ENCODE results near the gene MCUB. TPM values are rescaled to one million over a fixed set of nuclear protein-coding genes. Genes with fewer than 3 reads are reported as not detected.

The MCUB gene
- total and polyA plus RNA-seq, 2 experiments from 2014 or later, result 6.2 to 9.9 TPM

- Histone ChIP-seq H3K9me3 (ENCODE audit: low read depth) (no peaks in the 10 kb centered on the region), H3K4me1 (ENCODE audit: insufficient read depth) (peaks cover 3% of the 10 kb centered on the region), H3K9me2 (replicated peaks; ENCODE audit: insufficient read depth) (no peaks in the 10 kb centered on the region), H3K36me3 (replicated peaks; ENCODE audit: insufficient read depth, low read depth) (no peaks in the 10 kb centered on the region), H3K27me3 (no peaks in the 10 kb centered on the region), H3K27ac (no peak overlapping the region), H3K4me2 (no peak overlapping the region), H3K79me2 (no peaks in the 10 kb centered on the region), H2AFZ (no peak overlapping the region), H3K4me3 (no peak overlapping the region), H4K20me1 (ENCODE audit: insufficient read depth, poor library complexity, severe bottlenecking) (no peaks in the 10 kb centered on the region)
- no peak for DNase-seq (ENCODE audit: low spot score)
- WGBS (ENCODE audit: low lambda C conversion rate, missing lambda C conversion rate), result 82% methylated on average over 4 of the region's 4 CpGs
- TF ChIP-seq EZH2phosphoT487 (IDR thresholded peaks at IDR 0.05; ENCODE audit: low read depth, severe bottlenecking, unreplicated experiment) (no peak), CTCF (IDR thresholded peaks at IDR 0.05; ENCODE audit: poor library complexity) (no peak), EZH2 (IDR thresholded peaks at IDR 0.05; ENCODE audit: borderline replicate concordance) (no peak)
These were observed 28.1 kb downstream of the MCUB start for GRCh38 chr4:109588176-109588575.

GRCh38 chr4:109589119-109589518 is 29.1 kb downstream of the MCUB start:
- H2AFZ ChIP-seq, result peak overlapping the region; percentile 40

GRCh38 chr4:109589605-109590004 is 29.6 kb downstream of the MCUB start:
- TF ChIP-seq CTCF (IDR thresholded peaks at IDR 0.05; ENCODE audit: poor library complexity) (no peak), EZH2phosphoT487 (IDR thresholded peaks at IDR 0.05; ENCODE audit: low read depth, severe bottlenecking, unreplicated experiment) (no peak), EZH2 (IDR thresholded peaks at IDR 0.05; ENCODE audit: borderline replicate concordance) (no peak)
- DNase-seq (ENCODE audit: low spot score), result no peak
- H3K27me3 ChIP-seq, result no peaks in the 10 kb centered on the region
- H3K4me1 ChIP-seq (ENCODE audit: insufficient read depth), result peaks cover 3% of the 10 kb centered on the region
- H3K9me3 ChIP-seq (ENCODE audit: low read depth), result no peaks in the 10 kb centered on the region
- H3K27ac ChIP-seq, result no peak overlapping the region
- H3K4me2 ChIP-seq, result peak overlapping the region; percentile 62
- 33% methylated on average over 2 of the region's 2 CpGs for WGBS (ENCODE audit: low lambda C conversion rate, missing lambda C conversion rate)
- H2AFZ ChIP-seq, result peak overlapping the region; percentile 40
- H3K4me3 ChIP-seq, result no peak overlapping the region
- H4K20me1 ChIP-seq (ENCODE audit: insufficient read depth, poor library complexity, severe bottlenecking), result no peaks in the 10 kb centered on the region
- H3K79me2 ChIP-seq, result no peaks in the 10 kb centered on the region
- H3K9me2 ChIP-seq (replicated peaks; ENCODE audit: insufficient read depth), result no peaks in the 10 kb centered on the region
- H3K36me3 ChIP-seq (replicated peaks; ENCODE audit: insufficient read depth, low read depth), result no peaks in the 10 kb centered on the region

More at GRCh38 chr4:109589119-109589518, 29.1 kb downstream of the MCUB start:
- 43% methylated on average over 2 of the region's 2 CpGs for WGBS (ENCODE audit: low lambda C conversion rate, missing lambda C conversion rate)
- Histone ChIP-seq H3K27me3 (no peaks in the 10 kb centered on the region), H3K9me2 (replicated peaks; ENCODE audit: insufficient read depth) (no peaks in the 10 kb centered on the region), H3K36me3 (replicated peaks; ENCODE audit: insufficient read depth, low read depth) (no peaks in the 10 kb centered on the region), H3K4me3 (no peak overlapping the region), H3K9me3 (ENCODE audit: low read depth) (no peaks in the 10 kb centered on the region), H3K4me1 (ENCODE audit: insufficient read depth) (peaks cover 3% of the 10 kb centered on the region), H3K79me2 (no peaks in the 10 kb centered on the region), H4K20me1 (ENCODE audit: insufficient read depth, poor library complexity, severe bottlenecking) (no peaks in the 10 kb centered on the region), H3K27ac (no peak overlapping the region), H3K4me2 (peak overlapping the region; percentile 62)
- TF ChIP-seq EZH2phosphoT487 (IDR thresholded peaks at IDR 0.05; ENCODE audit: low read depth, severe bottlenecking, unreplicated experiment), result no peak
- TF ChIP-seq CTCF (IDR thresholded peaks at IDR 0.05; ENCODE audit: poor library complexity), result no peak
- no peak for TF ChIP-seq EZH2 (IDR thresholded peaks at IDR 0.05; ENCODE audit: borderline replicate concordance)
- peak; percentile 7 for DNase-seq (ENCODE audit: low spot score)

GRCh38 chr4:109590905-109591304 is 30.9 kb downstream of the MCUB start:
- Histone ChIP-seq H3K9me2 (replicated peaks; ENCODE audit: insufficient read depth) (no peaks in the 10 kb centered on the region), H3K36me3 (replicated peaks; ENCODE audit: insufficient read depth, low read depth) (no peaks in the 10 kb centered on the region), H3K4me1 (ENCODE audit: insufficient read depth) (peaks cover 3% of the 10 kb centered on the region), H3K79me2 (no peaks in the 10 kb centered on the region), H3K27me3 (no peaks in the 10 kb centered on the region), H2AFZ (no peak overlapping the region), H4K20me1 (ENCODE audit: insufficient read depth, poor library complexity, severe bottlenecking) (no peaks in the 10 kb centered on the region), H3K4me3 (no peak overlapping the region), H3K4me2 (no peak overlapping the region), H3K27ac (no peak overlapping the region), H3K9me3 (ENCODE audit: low read depth) (no peaks in the 10 kb centered on the region)
- 58% methylated on average over 3 of the region's 3 CpGs for WGBS (ENCODE audit: low lambda C conversion rate, missing lambda C conversion rate)
- TF ChIP-seq EZH2phosphoT487 (IDR thresholded peaks at IDR 0.05; ENCODE audit: low read depth, severe bottlenecking, unreplicated experiment) (no peak), EZH2 (IDR thresholded peaks at IDR 0.05; ENCODE audit: borderline replicate concordance) (no peak), CTCF (IDR thresholded peaks at IDR 0.05; ENCODE audit: poor library complexity) (no peak)
- DNase-seq (ENCODE audit: low spot score), result no peak
